ENCODE results near the gene HOXA9.

- TF ChIP-seq POLR2A (IDR thresholded peaks at IDR 0.05; ENCODE audit: low read depth, low read length) (no peak), TAF1 (IDR thresholded peaks at IDR 0.05; ENCODE audit: borderline replicate concordance, low read depth, low read length) (no peak)
Measured at GRCh38 chr7:27209933-27210440, 44.6 kb upstream of the HOXA9 start.
